SIG-M5 treated with dmso at 0.1 percent for 504 hours (cell line): ENCODE measurements around the gene OR52D1.

Experiments
- DNase-seq: peaks from one replicate; lab custom pipeline; 2025; ENCODE audit not compliant: unreplicated experiment; lab: John Stamatoyannopoulos, UW

OR52D1 gene

DNA sequence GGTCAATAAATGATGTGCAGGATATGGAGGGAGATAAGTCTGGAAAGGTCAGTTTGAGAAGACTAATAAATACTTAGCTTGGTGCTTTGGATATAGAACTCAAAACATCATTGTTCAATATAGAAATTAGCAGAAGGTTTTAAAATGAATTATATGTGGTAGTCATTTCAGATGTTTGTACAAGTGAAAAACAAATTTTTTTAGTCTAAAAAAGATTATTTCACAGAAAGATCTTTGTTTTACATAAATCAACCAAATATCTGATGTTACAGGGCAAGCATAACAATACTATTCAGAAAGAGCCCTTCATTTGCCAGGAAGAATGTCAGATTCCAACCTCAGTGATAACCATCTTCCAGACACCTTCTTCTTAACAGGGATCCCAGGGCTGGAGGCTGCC, at the start of gene OR52D1:
TSS of gene OR52D1 (plus strand) at position 301 of the 400 bp plus-strand sequence. CDS start at position 323, 22 bp downstream.
- DNase-seq = no peak

DNA sequence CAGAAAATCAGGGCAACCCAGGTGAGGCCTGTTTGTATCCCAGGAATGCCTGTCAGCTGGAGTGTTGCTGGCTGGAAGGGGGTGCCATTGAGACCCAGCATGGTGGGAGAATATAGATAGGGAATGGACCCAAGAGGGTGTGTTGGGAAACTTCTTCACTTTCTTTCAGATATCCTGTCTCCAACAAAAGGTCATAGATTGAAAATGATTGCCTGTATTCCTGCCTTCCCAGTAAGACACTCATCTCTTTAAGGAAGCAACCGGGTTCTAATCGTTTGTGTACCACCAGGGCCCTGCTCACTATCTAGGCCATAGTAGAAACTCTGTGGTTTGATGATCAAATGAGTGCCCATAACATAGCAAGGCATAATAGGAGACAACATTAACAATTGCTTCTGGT, 47.1 kb upstream of the OR52D1 start, which contains the start of gene OR51I1:
TSS of gene OR51I1 (minus strand) at position 101 of the 400 bp plus-strand sequence. CDS start at position 101, 0 bp downstream.
- DNase-seq = no peak

DNA sequence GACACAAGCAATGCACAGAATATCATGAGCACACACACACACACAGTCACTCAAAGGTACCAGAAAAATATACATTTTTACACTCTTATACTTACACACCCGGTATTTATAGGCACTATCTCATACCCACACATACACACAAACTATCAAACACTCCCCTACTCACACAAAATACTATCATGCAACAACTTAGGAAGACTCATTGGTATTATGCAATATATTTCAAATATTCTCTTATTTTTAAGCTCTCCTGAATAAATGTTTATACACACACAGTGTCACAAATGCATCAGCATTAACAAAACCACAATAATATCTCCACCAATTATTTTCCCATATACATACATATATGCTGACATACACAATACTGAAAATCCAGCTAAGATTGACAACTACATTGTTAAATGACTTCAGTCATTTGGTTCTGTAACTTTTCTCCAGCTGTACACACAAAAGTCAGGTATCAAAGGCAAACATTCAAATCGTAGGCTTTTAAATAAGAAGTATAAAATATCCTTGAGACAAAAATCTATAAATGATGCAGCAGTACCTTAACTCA, 44.6 kb upstream of the OR52D1 start:
- DNase-seq = no peak

DNA sequence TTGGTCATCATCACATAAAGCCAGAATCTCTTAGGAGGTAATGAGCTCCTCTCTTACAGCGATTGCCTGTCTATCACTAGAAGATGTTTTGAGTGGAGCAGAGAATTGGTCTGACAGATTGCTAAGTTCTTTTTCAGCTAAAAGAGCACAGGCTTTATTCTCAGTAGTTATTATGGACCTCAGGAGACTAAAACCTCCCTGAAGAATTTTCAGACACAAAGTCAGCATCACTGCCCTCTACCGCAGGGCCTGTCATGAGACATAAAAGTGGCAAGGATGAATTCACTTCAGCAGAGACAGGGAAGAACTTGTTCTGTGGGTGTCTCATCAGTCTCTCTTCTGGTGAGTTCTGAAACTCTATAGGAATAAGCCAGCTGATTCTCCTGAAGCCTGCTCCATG, 39.5 kb upstream of the OR52D1 start, which contains the start of gene OR51I2:
TSS of gene OR51I2 (plus strand) at position 301 of the 400 bp plus-strand sequence. CDS start 4,166 bp downstream, outside the sequence.
- DNase-seq = no peak

DNA sequence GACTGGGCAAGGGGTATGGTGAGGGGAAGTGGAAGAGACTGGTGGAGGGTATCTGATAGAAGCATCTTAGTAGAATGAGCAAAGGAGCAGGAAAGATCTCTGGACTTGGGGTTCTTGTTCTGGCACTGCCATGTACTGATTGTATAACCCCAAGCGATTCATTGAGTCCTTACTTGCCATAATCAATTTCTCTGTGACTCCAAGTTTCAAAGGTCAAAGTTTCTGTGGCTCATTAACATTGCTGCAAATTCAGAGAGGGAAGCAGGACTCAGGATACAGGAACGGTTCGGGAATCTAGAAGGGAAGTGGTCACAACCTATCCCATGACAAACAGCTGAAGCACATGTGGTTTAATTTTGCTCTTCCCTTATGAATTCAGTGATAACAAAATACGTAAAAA, 39.1 kb upstream of the OR52D1 start:
- no peak for DNase-seq

DNA sequence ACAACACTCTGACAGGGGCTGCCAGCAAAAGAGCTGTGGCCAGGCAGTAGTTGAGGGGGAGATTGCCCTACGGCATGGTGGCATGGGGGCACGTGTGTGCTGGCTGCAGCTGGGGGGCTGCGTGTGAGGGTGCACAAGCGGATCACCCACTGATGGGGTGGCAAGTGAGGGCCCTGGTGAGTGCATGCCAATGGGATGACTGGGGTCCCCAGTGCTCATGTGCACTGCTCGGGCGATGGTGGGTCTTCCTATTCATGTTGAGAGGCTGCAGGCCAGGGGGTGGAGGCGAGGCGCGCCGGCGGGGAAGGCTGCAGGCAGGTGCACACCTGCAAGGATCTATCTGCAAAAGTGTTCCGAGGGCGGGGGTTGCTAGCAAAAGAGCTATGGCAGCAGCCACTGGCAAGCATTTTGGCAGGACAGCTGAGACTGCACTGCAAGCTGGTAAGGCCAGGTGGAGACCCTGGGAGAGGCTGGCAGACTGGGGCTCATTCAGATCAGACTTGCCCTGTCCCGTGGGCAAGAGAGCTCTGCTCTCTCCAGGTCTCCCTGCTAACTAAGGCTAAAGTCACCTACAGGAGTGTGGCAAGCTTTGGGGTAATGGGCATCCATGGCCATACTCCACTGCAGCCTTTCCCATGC, 27.4 kb upstream of the OR52D1 start:
- no peak for DNase-seq

DNA sequence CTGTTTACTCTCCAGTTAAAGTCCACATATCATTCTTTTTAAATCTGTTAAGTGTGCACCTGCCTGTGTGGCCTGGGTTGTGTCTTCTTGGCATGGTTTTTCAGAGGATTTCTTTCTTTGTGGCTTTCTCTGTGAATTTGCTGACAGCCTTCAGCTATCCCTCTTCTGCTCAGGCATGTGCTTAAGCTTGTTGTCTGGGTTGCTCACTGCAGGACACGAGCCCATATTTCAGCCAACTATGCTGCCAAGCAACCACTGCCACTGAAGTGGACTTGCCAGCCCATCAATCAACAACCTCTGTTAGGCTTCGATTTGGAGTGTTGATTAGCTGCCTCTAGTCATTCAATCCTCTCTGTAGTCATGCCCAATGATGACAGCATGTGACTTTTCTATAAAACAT, 21.0 kb upstream of the OR52D1 start:
- DNase-seq = no peak

DNA sequence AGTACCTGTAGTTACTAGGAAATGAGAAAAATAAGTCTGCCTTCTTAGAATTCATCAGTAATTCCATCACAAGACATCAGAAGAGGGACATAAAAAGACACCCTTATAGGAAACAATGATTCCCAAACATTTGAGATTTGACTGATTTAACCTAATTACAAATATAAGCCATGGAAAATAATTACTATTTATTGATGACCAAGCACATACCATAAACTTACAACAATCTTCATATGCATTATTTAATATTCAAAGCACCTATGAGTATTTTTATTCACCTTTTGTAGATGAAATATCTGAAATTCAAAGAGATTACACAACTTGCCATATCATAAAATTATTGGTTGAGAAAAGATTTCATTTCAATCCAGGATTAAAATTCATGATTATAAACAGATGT, 14.6 kb upstream of the OR52D1 start:
- no peak for DNase-seq

DNA sequence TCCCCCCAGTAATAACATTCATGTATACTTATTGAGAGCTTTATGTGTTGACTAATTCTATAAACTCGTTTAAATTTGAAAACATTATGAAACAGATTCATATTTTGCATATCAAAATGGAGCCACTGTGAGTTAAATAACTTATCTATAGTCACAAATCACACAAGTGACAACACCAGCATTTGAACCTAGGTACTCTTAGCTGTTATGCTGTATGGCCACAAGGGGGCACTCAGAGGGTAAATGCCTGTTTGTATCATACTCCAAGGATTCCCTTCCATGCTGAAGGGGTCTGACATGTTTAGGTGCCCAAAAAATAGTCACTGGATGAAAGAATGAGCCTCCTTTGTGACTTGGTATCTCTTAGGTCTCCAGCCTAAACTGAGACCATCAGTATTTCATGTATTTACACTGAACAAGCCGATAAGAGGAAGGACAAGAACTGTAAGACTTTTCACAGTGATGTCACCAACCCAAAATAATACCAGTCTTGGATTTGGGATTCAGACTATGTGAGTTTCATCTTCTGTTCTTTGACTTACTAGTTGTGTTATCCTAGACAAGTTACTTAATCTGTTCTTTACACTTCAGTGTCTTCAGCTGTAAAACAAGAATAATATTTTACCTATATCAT, 12.2 kb upstream of the OR52D1 start:
- peak; percentile 35 for DNase-seq

DNA sequence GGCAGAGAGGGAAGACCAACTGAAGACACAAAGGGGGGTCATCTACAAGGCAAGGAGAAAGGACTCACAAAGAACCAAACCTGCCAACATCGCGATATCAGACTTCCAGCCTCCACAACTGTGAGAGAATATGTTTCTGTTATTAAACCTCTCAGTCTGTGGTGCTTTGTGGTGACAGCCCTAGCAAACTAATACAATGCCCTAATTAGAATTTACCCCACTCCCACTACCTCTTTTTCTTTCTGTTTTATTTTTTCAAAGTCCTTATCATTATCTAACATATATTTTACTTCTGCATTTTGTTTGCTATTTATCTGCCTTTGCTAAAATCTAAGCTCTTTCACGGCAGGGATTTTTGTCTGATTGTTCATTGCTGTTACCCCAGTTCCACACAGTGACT, 2.5 kb upstream of the OR52D1 start:
- DNase-seq = no peak

DNA sequence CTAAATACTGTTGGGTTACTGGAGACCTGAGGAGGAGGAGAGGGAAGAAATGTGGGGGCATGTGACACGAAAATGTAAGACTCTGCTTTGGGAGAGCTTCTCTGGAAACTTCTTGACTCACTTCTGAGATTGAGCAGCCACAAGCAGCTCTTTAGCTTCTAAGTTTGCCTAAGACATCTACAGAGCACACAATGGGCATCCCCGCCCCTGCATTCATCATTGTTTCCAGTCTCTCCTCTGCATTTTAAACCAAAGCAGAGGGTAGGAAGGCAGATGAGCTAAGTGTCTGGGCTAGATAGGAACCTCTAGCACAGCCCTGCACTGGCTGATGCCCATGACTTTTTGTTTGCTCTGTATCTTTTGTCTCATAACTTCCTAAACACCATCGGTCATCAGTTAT, 2.1 kb upstream of the OR52D1 start:
- DNase-seq = no peak

DNA sequence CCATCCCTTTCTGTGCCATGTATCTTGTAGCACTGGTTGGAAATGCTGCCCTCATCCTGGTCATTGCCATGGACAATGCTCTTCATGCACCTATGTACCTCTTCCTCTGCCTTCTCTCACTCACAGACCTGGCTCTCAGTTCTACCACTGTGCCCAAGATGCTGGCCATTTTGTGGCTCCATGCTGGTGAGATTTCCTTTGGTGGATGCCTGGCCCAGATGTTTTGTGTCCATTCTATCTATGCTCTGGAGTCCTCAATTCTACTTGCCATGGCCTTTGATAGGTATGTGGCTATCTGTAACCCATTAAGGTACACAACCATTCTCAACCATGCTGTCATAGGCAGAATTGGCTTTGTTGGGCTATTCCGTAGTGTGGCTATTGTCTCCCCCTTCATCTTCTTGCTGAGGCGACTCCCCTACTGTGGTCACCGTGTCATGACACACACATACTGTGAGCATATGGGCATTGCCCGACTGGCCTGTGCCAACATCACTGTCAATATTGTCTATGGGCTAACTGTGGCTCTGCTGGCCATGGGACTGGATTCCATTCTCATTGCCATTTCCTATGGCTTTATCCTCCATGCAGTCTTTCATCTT, 414 bp downstream of the OR52D1 start:
- no peak for DNase-seq

DNA sequence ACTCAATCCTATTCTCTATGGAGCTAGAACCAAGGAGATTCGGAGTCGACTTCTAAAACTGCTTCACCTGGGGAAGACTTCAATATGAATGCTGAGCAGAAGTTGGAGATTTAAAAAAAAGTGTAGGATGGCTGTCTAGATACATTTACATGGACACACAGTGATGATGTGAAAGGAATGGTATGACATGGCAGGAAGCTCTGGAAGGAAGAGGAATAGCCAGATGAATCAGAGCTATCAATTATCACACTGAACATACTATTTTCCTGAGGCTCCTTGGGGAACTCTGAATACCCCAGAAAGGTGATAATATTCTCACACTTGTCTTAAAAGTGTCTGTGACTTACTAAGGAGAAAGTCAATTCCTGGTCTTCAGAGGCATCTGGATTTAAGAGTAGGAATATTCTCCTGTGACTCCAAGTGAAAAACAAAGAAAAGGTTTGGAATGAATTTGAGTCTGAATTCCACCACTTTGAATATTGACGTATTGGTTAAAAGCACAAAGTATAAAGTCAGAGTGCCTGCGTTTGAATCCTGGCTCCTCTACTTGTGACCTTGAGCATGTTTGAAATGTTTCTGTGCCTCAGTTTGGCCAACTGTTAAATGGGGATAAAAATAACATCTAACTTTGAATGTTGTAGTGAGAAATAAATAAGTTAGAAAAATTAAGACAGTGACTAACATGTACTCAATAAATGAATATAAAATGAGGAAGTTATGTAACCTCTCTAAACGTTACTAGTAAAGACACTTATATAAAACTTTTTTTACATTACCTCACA, 1.3 kb downstream of the OR52D1 start:
- DNase-seq = no peak

DNA sequence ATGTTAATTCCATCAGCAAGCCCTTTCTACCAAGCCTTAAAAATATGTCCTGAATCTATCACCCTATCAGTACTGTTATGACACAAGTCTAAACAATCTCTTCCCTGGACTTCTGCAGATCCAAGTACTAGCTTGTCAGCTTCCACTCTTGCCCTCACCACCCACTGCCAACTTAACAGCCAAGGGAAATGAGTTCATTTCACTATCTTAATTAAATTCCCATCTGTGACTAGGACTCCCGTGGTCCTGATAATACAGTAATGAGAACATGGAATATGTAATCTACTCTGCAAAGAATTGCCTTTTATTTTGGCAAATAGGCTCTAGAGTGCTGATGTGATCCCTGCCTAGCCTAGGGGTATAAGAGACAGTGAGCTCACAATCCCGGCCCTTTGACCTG, 11.2 kb downstream of the OR52D1 start:
- no peak for DNase-seq

DNA sequence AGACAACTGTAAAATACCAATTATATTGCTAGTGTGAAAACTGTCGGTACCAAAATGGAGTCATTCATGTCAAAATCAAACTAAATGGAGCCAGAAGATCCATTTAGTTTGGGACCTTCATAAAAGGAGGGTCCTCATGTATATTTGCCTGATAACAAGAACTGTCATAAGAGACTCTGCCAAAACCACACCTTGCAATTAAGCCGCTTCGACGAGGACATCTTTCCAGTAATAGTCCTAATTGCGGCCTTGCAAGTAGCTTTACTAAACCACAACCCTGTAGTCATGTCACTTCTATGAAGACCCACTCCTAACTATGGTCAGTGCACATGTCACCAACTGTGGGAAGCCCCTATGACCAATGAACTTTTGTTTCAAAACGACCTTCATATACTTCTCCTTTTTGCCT, 11.9 kb downstream of the OR52D1 start:
- no peak for DNase-seq

DNA sequence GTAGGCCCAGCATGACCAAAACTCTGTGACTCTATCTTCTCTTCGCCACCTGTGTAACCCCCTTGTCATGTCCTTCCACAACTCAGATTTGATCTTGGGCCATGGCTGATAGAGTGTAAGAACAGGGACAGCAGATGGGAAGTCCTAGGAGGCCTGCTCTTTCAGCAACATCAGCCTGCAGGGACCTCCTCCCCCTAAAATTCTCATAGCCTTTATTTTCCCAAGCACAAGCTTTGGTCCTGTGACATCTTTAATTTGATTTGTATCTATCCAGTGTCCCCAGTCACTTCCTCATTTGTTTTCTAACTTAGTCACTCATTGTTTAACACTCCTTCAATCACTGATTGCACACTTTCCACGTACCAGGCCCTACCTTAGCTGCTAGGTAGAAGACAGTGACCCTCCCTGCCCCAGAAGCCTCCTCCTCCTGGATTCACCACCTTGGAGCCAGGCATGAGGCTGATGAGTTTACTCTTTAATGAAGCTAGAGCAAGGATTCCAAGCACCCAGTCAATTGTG, 16.0 kb downstream of the OR52D1 start:
- DNase-seq = no peak

DNA sequence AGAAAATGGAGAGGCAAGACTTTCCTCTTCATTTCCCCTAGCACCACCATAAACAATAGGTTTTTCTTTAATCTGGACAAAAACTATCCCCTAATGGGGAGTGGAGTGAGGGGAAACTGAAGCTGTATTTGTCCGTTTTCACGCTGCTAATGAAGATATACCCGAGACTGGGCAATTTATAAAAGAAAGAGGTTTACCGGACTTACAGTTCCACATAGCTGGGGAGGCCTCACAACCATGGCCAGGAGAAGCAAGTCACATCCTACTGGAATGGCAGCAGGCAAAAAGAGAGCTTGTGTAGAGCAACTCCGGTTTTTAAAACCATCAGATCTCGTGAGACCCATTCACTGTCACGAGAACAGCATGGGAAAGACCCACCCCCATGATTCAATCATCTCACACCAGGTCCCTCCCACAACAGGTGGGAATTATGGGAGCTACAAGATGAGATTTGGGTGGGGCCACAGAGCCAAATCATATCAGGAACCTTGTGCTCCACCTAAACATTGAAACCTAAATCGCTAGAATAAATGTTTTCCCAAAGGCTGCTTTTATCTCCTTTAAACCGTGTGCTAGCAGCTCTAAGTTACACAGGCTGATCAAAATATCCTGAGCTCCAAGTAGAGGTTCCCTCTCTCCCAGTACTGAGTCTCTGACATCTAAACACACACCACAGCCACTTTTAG, 17.0 kb downstream of the OR52D1 start:
- DNase-seq = no peak

DNA sequence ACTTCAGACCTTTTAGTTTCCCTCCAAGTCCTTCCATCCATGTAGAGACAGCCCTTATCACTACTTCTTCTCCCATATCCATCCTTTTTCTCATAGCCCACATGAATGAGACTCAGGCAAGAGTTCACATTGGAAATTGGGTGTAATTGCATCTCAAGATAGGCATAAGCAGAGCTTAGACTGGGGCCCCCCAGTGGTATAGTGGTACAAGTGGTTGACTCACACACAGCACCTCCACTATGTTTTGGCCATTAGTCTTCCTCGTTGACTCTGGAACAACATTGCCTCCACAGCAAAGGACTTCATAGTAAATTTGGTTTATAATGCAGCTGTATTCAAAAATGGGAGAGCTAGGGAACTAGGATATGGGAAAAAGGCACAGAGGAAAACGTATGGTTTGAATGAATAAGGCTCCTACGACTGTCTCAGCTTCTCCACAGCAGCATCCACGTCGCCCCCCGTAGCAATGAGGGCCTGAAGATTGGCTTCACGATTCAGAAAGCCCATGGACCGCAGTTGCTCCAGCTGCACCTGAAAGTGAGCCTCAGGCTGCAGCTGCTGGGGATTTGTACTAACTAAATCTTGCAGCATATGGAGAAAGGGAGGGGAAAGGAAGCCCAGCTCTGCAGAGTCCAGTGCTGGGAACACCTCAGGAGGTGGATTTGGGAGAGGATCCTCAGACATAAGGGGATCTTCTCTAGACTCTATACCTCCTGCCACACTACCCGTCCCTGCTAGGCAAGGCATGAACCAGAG, 18.9 kb downstream of the OR52D1 start:
- no peak for DNase-seq

DNA sequence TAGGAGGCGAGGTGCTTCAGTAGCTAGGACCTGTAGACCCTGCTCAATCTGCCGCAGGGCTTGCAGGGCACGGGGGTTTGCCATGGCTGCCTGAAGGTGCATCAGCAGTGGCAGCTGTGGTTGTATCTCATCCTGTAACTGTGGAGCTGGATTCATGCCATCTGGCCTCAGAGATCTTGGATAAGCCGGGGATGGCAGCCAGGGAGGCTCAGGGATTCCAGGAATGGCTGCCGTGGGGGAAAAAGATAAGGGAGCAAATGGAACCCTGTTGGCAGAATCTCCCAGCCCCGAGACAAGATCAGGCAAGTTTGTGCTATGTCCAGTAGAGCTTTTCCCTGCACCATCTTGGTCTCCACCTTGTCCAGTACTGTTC, 19.4 kb downstream of the OR52D1 start:
- DNase-seq = no peak

DNA sequence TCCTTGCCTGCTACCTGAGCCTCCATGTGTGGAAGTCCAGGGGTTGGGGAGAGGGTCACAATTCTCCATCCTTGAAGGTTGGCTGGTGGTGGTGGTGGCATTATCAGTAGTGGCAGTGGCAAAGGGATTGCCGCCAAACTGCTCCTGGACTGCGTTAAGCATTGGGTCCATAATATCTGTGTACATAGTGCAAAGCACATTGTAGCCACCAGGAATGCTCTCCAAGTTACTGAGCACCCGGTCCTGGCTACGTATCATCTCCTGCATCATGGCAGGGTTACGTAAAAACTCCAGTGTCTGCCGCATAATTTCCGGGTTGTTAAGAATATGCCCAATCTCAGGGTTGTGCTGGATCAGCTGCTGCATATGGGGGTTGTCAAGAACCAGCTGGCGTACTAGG, 20.1 kb downstream of the OR52D1 start:
- no peak for DNase-seq
